Measurements from ENCODE around the gene CNGA2.

DNA sequence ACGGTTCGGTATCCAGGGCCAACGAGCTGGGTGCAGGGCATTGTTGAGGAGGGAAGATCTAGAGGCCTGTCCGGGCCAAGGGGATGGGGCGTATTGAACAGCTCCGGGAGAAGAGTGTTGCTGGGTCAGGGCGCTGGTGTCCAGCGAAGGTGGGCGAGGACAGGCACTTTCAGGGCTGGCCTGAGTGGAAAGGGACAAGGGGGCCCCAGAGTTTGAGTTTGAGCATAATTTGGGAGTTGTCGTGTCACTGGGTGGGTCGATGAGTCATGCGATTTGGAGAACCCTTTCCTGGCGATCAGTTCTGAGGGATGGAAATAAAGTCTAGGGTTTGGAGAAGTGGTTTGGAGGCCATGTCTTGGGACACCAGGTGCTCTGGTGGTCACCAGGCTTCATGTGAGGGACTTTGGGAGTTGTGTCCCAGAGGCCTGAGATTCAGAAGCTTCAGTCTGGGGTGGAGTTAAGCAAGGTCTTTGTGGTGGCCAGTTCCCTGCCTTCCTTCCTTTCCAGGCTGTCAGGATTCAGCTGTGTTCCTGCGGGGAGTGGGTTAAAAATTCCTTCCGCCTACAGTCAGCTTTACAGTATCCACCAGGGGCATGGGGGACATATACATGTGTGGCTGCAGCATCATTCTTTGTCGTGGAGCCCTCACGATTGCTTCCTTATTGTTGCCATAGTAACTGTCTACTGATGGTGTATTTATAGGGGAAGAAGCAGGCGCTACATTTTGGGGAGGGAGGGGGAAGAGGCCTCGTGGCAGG, 38.8 kb upstream of the CNGA2 start:
- TF ChIP-seq, protein P1, sequence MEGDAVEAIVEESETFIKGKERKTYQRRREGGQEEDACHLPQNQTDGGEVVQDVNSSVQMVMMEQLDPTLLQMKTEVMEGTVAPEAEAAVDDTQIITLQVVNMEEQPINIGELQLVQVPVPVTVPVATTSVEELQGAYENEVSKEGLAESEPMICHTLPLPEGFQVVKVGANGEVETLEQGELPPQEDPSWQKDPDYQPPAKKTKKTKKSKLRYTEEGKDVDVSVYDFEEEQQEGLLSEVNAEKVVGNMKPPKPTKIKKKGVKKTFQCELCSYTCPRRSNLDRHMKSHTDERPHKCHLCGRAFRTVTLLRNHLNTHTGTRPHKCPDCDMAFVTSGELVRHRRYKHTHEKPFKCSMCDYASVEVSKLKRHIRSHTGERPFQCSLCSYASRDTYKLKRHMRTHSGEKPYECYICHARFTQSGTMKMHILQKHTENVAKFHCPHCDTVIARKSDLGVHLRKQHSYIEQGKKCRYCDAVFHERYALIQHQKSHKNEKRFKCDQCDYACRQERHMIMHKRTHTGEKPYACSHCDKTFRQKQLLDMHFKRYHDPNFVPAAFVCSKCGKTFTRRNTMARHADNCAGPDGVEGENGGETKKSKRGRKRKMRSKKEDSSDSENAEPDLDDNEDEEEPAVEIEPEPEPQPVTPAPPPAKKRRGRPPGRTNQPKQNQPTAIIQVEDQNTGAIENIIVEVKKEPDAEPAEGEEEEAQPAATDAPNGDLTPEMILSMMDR (IDR thresholded peaks at IDR 0.05 in 2 of 3, conservative IDR thresholded peaks at IDR 0.05 in 1 of 3; ENCODE audit: borderline replicate concordance in 1 of 3, insufficient read depth in 1 of 3, low read depth in 2 of 3, low read length in 2 of 3): no peak
- no peak for TF ChIP-seq CBX3 (IDR thresholded peaks at IDR 0.05; ENCODE audit: low read depth)
- TF ChIP-seq RAD21 (IDR thresholded peaks at IDR 0.05; ENCODE audit: low read depth): no peak
- TF ChIP-seq CEBPB (IDR thresholded peaks at IDR 0.05; ENCODE audit: low read depth): no peak
